Activated naive CD4-positive, alpha-beta T cell treated with anti-CD3 and anti-CD28 coated beads, Interleukin-2, amount 50 U/mL, for 16 hours (primary cell): ENCODE measurements around the gene DGKH.
A peak's percentile ranks its signal among the peaks of the same experiment; 100 is the strongest.

Experiments
- DNase-seq: peaks from one replicate; pipeline ENCODE4 v3.0.0-alpha.2; 2020

Gene DGKH

GRCh38 chr13:42239644-42240043 is 191.2 kb downstream of the DGKH start:
- no peak for DNase-seq

- DNase-seq = no peak
Measured at GRCh38 chr13:42246541-42246940, 198.1 kb downstream of the DGKH start.

- no peak for DNase-seq
Measured at GRCh38 chr13:42247883-42248282, 199.4 kb downstream of the DGKH start.

- DNase-seq = no peak
Measured at GRCh38 chr13:42255886-42256285, 207.4 kb downstream of the DGKH start.

GRCh38 chr13:42258747-42259146 is 210.3 kb downstream of the DGKH start:
- DNase-seq = no peak

- no peak for DNase-seq
Measured at GRCh38 chr13:42259515-42259914, 211.1 kb downstream of the DGKH start.

- no peak for DNase-seq
Measured at GRCh38 chr13:42260903-42261654, 212.6 kb downstream of the DGKH start.

- DNase-seq = no peak
Measured at GRCh38 chr13:42266473-42266872, 218.0 kb downstream of the DGKH start.

GRCh38 chr13:42270160-42270856 is 221.9 kb downstream of the DGKH start:
- DNase-seq = no peak

GRCh38 chr13:42270857-42271215 is 222.4 kb downstream of the DGKH start:
- DNase-seq = no peak

GRCh38 chr13:42271337-42272114 is 223.1 kb downstream of the DGKH start:
- DNase-seq = peak; percentile 91

- DNase-seq = peak; percentile 52
Measured at GRCh38 chr13:42272115-42272803, 223.8 kb downstream of the DGKH start, which contains the start of gene AKAP11. Gene AKAP11, plus strand, starts transcription at chr13:42272152. Its CDS starts 14,197 bp downstream, at chr13:42286349.

- DNase-seq = no peak
Measured at GRCh38 chr13:42272804-42273175, 224.3 kb downstream of the DGKH start.

GRCh38 chr13:42274386-42275097 is 226.1 kb downstream of the DGKH start:
- no peak for DNase-seq

- DNase-seq = no peak
Measured at GRCh38 chr13:42275098-42275471, 226.6 kb downstream of the DGKH start.

- DNase-seq = no peak
Measured at GRCh38 chr13:42275506-42275905, 227.1 kb downstream of the DGKH start.

GRCh38 chr13:42276683-42277082 is 228.2 kb downstream of the DGKH start:
- DNase-seq = no peak

- DNase-seq = no peak
Measured at GRCh38 chr13:42277618-42278276, 229.3 kb downstream of the DGKH start.

GRCh38 chr13:42279080-42279479 is 230.6 kb downstream of the DGKH start:
- peak; percentile 30 for DNase-seq

- DNase-seq = no peak
Measured at GRCh38 chr13:42279986-42280385, 231.5 kb downstream of the DGKH start.

- DNase-seq = no peak
Measured at GRCh38 chr13:42280537-42280936, 232.1 kb downstream of the DGKH start.

- no peak for DNase-seq
Measured at GRCh38 chr13:42283574-42283973, 235.1 kb downstream of the DGKH start.
